Common myeloid progenitor, CD34-positive (primary cell): ENCODE measurements around the gene NUFIP2.

Experiments
- CTCF ChIA-PET: fragments of 350-600 bp; sonication (Branson Sonifier 250); formaldehyde crosslinking; loops from one replicate; lab custom pipeline; 2021; ENCODE audit warnings: antibody characterized with exemption; lab: Charles Lee
- POLR2A ChIA-PET: fragments of 350-600 bp; sonication (Branson Sonifier 250); formaldehyde crosslinking; loops from one replicate; lab custom pipeline; 2021; ENCODE audit warnings: antibody characterized with exemption; lab: Charles Lee
- DNase-seq, 3 donors: peaks; one replicate each; pipeline versions ENCODE4 v3.0.0 to v3.0.0-alpha.2; 2013
- H3K27ac ChIP-seq, 2 experiments: 1 replicate in 1 of 2; 2 replicates in 1 of 2; pipeline ENCODE4 v1.7.0; 2013; ENCODE audit warnings: inconsistent platforms in 2 of 2, low read length in 2 of 2, mild to moderate bottlenecking in 2 of 2, low read depth in 1 of 2, moderate library complexity in 1 of 2; ENCODE audit not compliant: severe bottlenecking in 2 of 2, insufficient read depth in 1 of 2, poor library complexity in 1 of 2
- H3K27me3 ChIP-seq, 5 experiments: replicated peaks in 2 of 5; 1 replicate in 3 of 5; 2 replicates in 2 of 5; pipeline versions ENCODE4 v1.6.1 to v1.7.0; 2013; ENCODE audit warnings: low read length in 4 of 5, mild to moderate bottlenecking in 2 of 5, moderate library complexity in 2 of 5, inconsistent platforms in 1 of 5; ENCODE audit not compliant: insufficient read depth in 5 of 5, control insufficient read depth in 4 of 5
- H3K36me3 ChIP-seq, 4 experiments: 1 replicate in 2 of 4; 2 replicates in 2 of 4; pipeline versions ENCODE4 v1.6.1 to v1.7.0; 2013; ENCODE audit warnings: low read length in 3 of 4, control low read depth in 1 of 4, mild to moderate bottlenecking in 1 of 4; ENCODE audit not compliant: control insufficient read depth in 4 of 4, insufficient read depth in 4 of 4
- H3K4me1 ChIP-seq, 4 experiments: 1 replicate in 3 of 4; 2 replicates in 1 of 4; pipeline versions ENCODE4 v1.6.1 to v1.7.1; 2013; ENCODE audit warnings: low read length in 3 of 4, mild to moderate bottlenecking in 3 of 4, control low read depth in 1 of 4, inconsistent platforms in 1 of 4, moderate library complexity in 1 of 4; ENCODE audit not compliant: control insufficient read depth in 4 of 4, insufficient read depth in 4 of 4; ENCODE audit errors: control extremely low read depth in 1 of 4
- H3K4me3 ChIP-seq, 7 experiments: 1 replicate in 4 of 7; 2 replicates in 3 of 7; pipeline versions ENCODE4 v1.5.1 to v1.7.0; 2013; ENCODE audit warnings: mild to moderate bottlenecking in 7 of 7, low read length in 6 of 7, moderate library complexity in 6 of 7, inconsistent platforms in 2 of 7, low read depth in 2 of 7, control low read depth in 1 of 7; ENCODE audit not compliant: insufficient read depth in 4 of 7, control insufficient read depth in 1 of 7; ENCODE audit errors: extremely low read depth in 1 of 7
- H3K9me3 ChIP-seq, 5 experiments: 1 replicate in 4 of 5; 2 replicates in 1 of 5; pipeline versions ENCODE4 v1.6.1 to v1.7.1; 2013; ENCODE audit warnings: low read length in 4 of 5, mild to moderate bottlenecking in 2 of 5, inconsistent platforms in 1 of 5, low read depth in 1 of 5, moderate library complexity in 1 of 5; ENCODE audit not compliant: control insufficient read depth in 4 of 5, insufficient read depth in 2 of 5; ENCODE audit errors: control extremely low read depth in 1 of 5
- WGBS: methylation state at CpG from one replicate; pipeline ENCODE4 v1.1.5; 2013; ENCODE audit not compliant: insufficient coverage; 5-methylcytosine and 5-hydroxymethylcytosine counted together

NUFIP2 gene

GRCh38 chr17:29326023-29326813 lies 32.3 kb upstream of the NUFIP2 start:
- 93% methylated on average over 3 of the region's 6 CpGs for WGBS
- Histone ChIP-seq H3K9me3 (no peaks in the 10 kb centered on the region), H3K27me3 (no peaks in the 10 kb centered on the region), H3K27ac (no peak overlapping the region), H3K4me3 (no peak overlapping the region), H3K4me1 (peaks cover 0 to 4% (median 0%) of the 10 kb centered on the region in 4 experiments), H3K36me3 (no peaks in the 10 kb centered on the region)
- ChIA-PET CTCF (interaction anchor here (0.8 kb wide), 1 partner anchor 11 kb away, joined by 3 read pairs; no protein-coding TSS in a partner anchor), POLR2A (no interaction called here)
- DNase-seq: no peak

- H3K4me1 ChIP-seq: peaks cover 0 to 4% (median 0%) of the 10 kb centered on the region in 4 experiments
- no peaks in the 10 kb centered on the region for H3K36me3 ChIP-seq
- H3K27ac ChIP-seq: no peak overlapping the region
- 93% methylated on average over 2 of the region's 2 CpGs for WGBS
- H3K9me3 ChIP-seq: no peaks in the 10 kb centered on the region
- POLR2A ChIA-PET: no interaction called here
- H3K27me3 ChIP-seq: no peaks in the 10 kb centered on the region
- H3K4me3 ChIP-seq: no peak overlapping the region
- CTCF ChIA-PET: no interaction called here
- no peak for DNase-seq
Observed at GRCh38 chr17:29322363-29322762, 28.4 kb upstream of the NUFIP2 start.

- H3K27ac ChIP-seq: no peak overlapping the region
- ChIA-PET POLR2A (interaction anchor here (0.6 to 0.9 kb wide), 2 partner anchors 10 to 165 kb away, joined by 3 to 4 read pairs; partner anchors contain the start of gene NUFIP2), CTCF (interaction anchor here (0.6 to 1.4 kb wide), 2 partner anchors 13 to 661 kb away, joined by 3 to 7 read pairs; no protein-coding TSS in a partner anchor)
- peak overlapping the region in 1 of 7 experiments; percentile 5 for H3K4me3 ChIP-seq
- no peaks in the 10 kb centered on the region for H3K27me3 ChIP-seq
- DNase-seq: peak in 2 of 3 donors; percentile 57 to 63
- no CpG with 5 or more reads among the region's 3 CpGs for WGBS
- no peaks in the 10 kb centered on the region for H3K9me3 ChIP-seq
- H3K4me1 ChIP-seq: peaks cover 4 to 10% (median 7%) of the 10 kb centered on the region in 4 experiments
- H3K36me3 ChIP-seq: no peaks in the 10 kb centered on the region
Observed at GRCh38 chr17:29303386-29303785, 9.4 kb upstream of the NUFIP2 start.

GRCh38 chr17:29299031-29299430 lies 5.1 kb upstream of the NUFIP2 start:
- CTCF ChIA-PET: no interaction called here
- Histone ChIP-seq H3K9me3 (no peaks in the 10 kb centered on the region), H3K4me3 (no peak overlapping the region), H3K4me1 (peaks cover 8 to 18% (median 14%) of the 10 kb centered on the region in 4 experiments), H3K36me3 (no peaks in the 10 kb centered on the region), H3K27ac (no peak overlapping the region), H3K27me3 (no peaks in the 10 kb centered on the region)
- no CpG with 5 or more reads among the region's 2 CpGs for WGBS
- POLR2A ChIA-PET: no interaction called here
- no peak for DNase-seq

- Histone ChIP-seq H3K36me3 (peaks cover 0 to 3% (median 0%) of the 10 kb centered on the region in 4 experiments), H3K4me1 (peaks cover 10 to 28% (median 23%) of the 10 kb centered on the region in 4 experiments), H3K4me3 (no peak overlapping the region), H3K9me3 (no peaks in the 10 kb centered on the region), H3K27ac (no peak overlapping the region), H3K27me3 (no peaks in the 10 kb centered on the region)
- no peak for DNase-seq
- CTCF ChIA-PET: interaction anchor here (0.8 to 1.1 kb wide), 2 partner anchors 76 to 149 kb away, joined by 3 read pairs; no protein-coding TSS in a partner anchor
- WGBS: 100% methylated on average over 1 of the region's 3 CpGs
- POLR2A ChIA-PET: no interaction called here
Observed at GRCh38 chr17:29295420-29295819, 1.5 kb upstream of the NUFIP2 start.

GRCh38 chr17:29294580-29294900 lies 592 bp upstream of the NUFIP2 start:
- no peak for DNase-seq
- peaks cover 12 to 36% (median 28%) of the 10 kb centered on the region in 4 experiments for H3K4me1 ChIP-seq
- POLR2A ChIA-PET: interaction anchor here (0.6 to 1.3 kb wide), 8 partner anchors 9 to 195 kb away, joined by 3 to 5 read pairs (median 3); partner anchors contain the start of gene TAOK1
- CTCF ChIA-PET: no interaction called here
- H3K27me3 ChIP-seq: no peaks in the 10 kb centered on the region
- peaks cover 0 to 11% (median 5%) of the 10 kb centered on the region in 4 experiments for H3K36me3 ChIP-seq
- H3K27ac ChIP-seq: peak overlapping the region; percentile 84 to 94
- WGBS: 0% methylated on average over 1 of the region's 2 CpGs
- H3K9me3 ChIP-seq: no peaks in the 10 kb centered on the region
- H3K4me3 ChIP-seq: peak overlapping the region in 6 of 7 experiments; percentile 77 to 100 (median 96)
